MM.1S (cell line): ENCODE results near the gene SS18.

Experiments used
- DNase-seq: peaks from one replicate; pipeline ENCODE4 v3.0.0-alpha.2; 2015
- H2AFZ ChIP-seq: fragments of 300-600 bp; sonication (generic); 2 replicates; pipeline ENCODE4 v1.6.0; 2016; ENCODE audit warnings: antibody characterized with exemption, low read length
- H3F3A ChIP-seq: fragments of 300-600 bp; sonication (generic); 2 replicates; pipeline ENCODE4 v1.6.1; 2016; ENCODE audit warnings: mild to moderate bottlenecking, antibody characterized with exemption, low read length, moderate library complexity, mixed read lengths; ENCODE audit not compliant: insufficient read depth
- H3K27ac ChIP-seq: fragments of 300-600 bp; sonication (generic); 2 replicates; pipeline ENCODE4 v1.5.1; 2016; ENCODE audit warnings: mild to moderate bottlenecking, low read length
- H3K27me3 ChIP-seq: fragments of 300-600 bp; sonication (generic); replicated peaks from 2 replicates; pipeline ENCODE4 v1.6.0; 2016; ENCODE audit warnings: low read length; ENCODE audit not compliant: insufficient read depth
- H3K36me3 ChIP-seq: fragments of 300-600 bp; sonication (generic); replicated peaks from 2 replicates; pipeline ENCODE4 v1.6.1; 2016; ENCODE audit warnings: mild to moderate bottlenecking, low read length, mixed read lengths; ENCODE audit not compliant: insufficient read depth
- H3K4me1 ChIP-seq: fragments of 300-600 bp; sonication (generic); 2 replicates; pipeline ENCODE4 v1.6.1; 2016; ENCODE audit warnings: low read length, mixed read lengths
- H3K4me2 ChIP-seq: fragments of 300-600 bp; sonication (generic); 2 replicates; pipeline ENCODE4 v1.6.0; 2016; ENCODE audit warnings: low read depth, low read length
- H3K4me3 ChIP-seq: fragments of 300-600 bp; sonication (generic); 2 replicates; pipeline ENCODE4 v1.5.1; 2016; ENCODE audit warnings: low read length, mixed read lengths
- H3K79me2 ChIP-seq: fragments of 300-600 bp; sonication (generic); 2 replicates; pipeline ENCODE4 v1.6.1; 2016; ENCODE audit warnings: mixed run types, low read length, mixed read lengths
- H3K9ac ChIP-seq: fragments of 300-600 bp; sonication (generic); 2 replicates; pipeline ENCODE4 v1.6.1; 2016; ENCODE audit warnings: low read length, mixed read lengths
- H3K9me2 ChIP-seq: fragments of 300-600 bp; sonication (generic); replicated peaks from 2 replicates; pipeline ENCODE4 v1.6.1; 2016; ENCODE audit warnings: mild to moderate bottlenecking, low read length, mixed read lengths; ENCODE audit not compliant: insufficient read depth
- H3K9me3 ChIP-seq: fragments of 300-600 bp; sonication (generic); replicated peaks from 2 replicates; pipeline ENCODE4 v1.6.1; 2016; ENCODE audit warnings: mild to moderate bottlenecking, low read length, mixed read lengths; ENCODE audit not compliant: insufficient read depth
- H4K20me1 ChIP-seq: fragments of 300-600 bp; sonication (generic); 2 replicates; pipeline ENCODE4 v1.6.1; 2016; ENCODE audit warnings: mild to moderate bottlenecking, low read length, moderate library complexity, mixed read lengths; ENCODE audit not compliant: insufficient read depth
- CTCF ChIP-seq: fragments of 300-600 bp; sonication (generic); IDR thresholded peaks from 2 replicates; pipeline ENCODE4 v1.5.1; 2016; ENCODE audit warnings: antibody characterized with exemption, low read length, mixed read lengths
- EZH2 ChIP-seq: fragments of 300-600 bp; sonication (generic); optimal IDR thresholded peaks from 2 replicates; pipeline ENCODE3; 2017; ENCODE audit warnings: low read depth, mild to moderate bottlenecking, antibody characterized with exemption, low read length, mixed read lengths
- EZH2phosphoT487 ChIP-seq: fragments of 300-600 bp; sonication (generic); IDR thresholded peaks from 2 replicates; pipeline ENCODE4 v1.6.1; 2018; ENCODE audit warnings: antibody characterized with exemption, low read length

The SS18 gene

GRCh38 chr18:26103579-26103978 lies 13.2 kb upstream of the SS18 start:
- H3K79me2 ChIP-seq: no peaks in the 10 kb centered on the region
- no peak for TF ChIP-seq EZH2phosphoT487
- peak; percentile 34 for TF ChIP-seq CTCF
- no peaks in the 10 kb centered on the region for H3K9me2 ChIP-seq
- no peak overlapping the region for H3K27ac ChIP-seq
- no peak overlapping the region for H2AFZ ChIP-seq
- no peak overlapping the region for H3K4me3 ChIP-seq
- no peaks in the 10 kb centered on the region for H3K36me3 ChIP-seq
- no peaks in the 10 kb centered on the region for H4K20me1 ChIP-seq
- H3K4me1 ChIP-seq: no peaks in the 10 kb centered on the region
- H3F3A ChIP-seq: no peaks in the 10 kb centered on the region; the same call in 1 of the 2 replicates
- H3K9me3 ChIP-seq: no peaks in the 10 kb centered on the region
- peak; percentile 14 for DNase-seq
- no peak overlapping the region for H3K4me2 ChIP-seq
- H3K9ac ChIP-seq: no peak overlapping the region
- no peaks in the 10 kb centered on the region for H3K27me3 ChIP-seq

- no peak for TF ChIP-seq CTCF
- TF ChIP-seq EZH2: no peak
- no peak for TF ChIP-seq EZH2phosphoT487
- no peak overlapping the region for H2AFZ ChIP-seq
These were observed 7.2 kb upstream of the SS18 start for GRCh38 chr18:26097563-26097962.

GRCh38 chr18:26096852-26097251 lies 6.4 kb upstream of the SS18 start:
- Histone ChIP-seq H3K9me3 (no peaks in the 10 kb centered on the region), H3K4me3 (no peak overlapping the region), H3K27me3 (no peaks in the 10 kb centered on the region), H3K9ac (no peak overlapping the region), H3K36me3 (no peaks in the 10 kb centered on the region), H3K4me2 (no peak overlapping the region), H4K20me1 (no peaks in the 10 kb centered on the region), H3K9me2 (no peaks in the 10 kb centered on the region), H3K27ac (no peak overlapping the region), H2AFZ (no peak overlapping the region), H3F3A (no peaks in the 10 kb centered on the region; the same call in 1 of the 2 replicates), H3K79me2 (no peaks in the 10 kb centered on the region), H3K4me1 (no peaks in the 10 kb centered on the region)
- no peak for DNase-seq
- TF ChIP-seq EZH2 (no peak), CTCF (no peak), EZH2phosphoT487 (no peak)

More at GRCh38 chr18:26097563-26097962, 7.2 kb upstream of the SS18 start:
- Histone ChIP-seq H3K4me3 (no peak overlapping the region), H3K36me3 (no peaks in the 10 kb centered on the region), H3K9me2 (no peaks in the 10 kb centered on the region), H3K79me2 (no peaks in the 10 kb centered on the region), H3F3A (no peaks in the 10 kb centered on the region; the same call in 1 of the 2 replicates), H3K4me2 (no peak overlapping the region), H3K9me3 (no peaks in the 10 kb centered on the region), H4K20me1 (no peaks in the 10 kb centered on the region), H3K27me3 (no peaks in the 10 kb centered on the region), H3K4me1 (no peaks in the 10 kb centered on the region), H3K27ac (no peak overlapping the region), H3K9ac (no peak overlapping the region)
- no peak for DNase-seq
